Measurements from ENCODE around the gene TSFM. TPM values are rescaled to one million over a fixed set of nuclear protein-coding genes. Genes with fewer than 3 reads are reported as not detected.

Gene TSFM
- total and polyA plus RNA-seq, 9 of the 15 experiments (the other 6 are each of a cell fraction or from before 2014, with no cell fraction given), result 44.6 to 198 (median 60.2) TPM

- peak; percentile 73 for TF ChIP-seq VEZF1 (CRISPR knock-in tag; IDR thresholded peaks at IDR 0.05)
- TF ChIP-seq ZBTB9 (CRISPR knock-in tag; IDR thresholded peaks at IDR 0.05), result no peak
- no peak for TF ChIP-seq FOXP1 (CRISPR knock-in tag; IDR thresholded peaks at IDR 0.05)
- TF ChIP-seq, protein P1, sequence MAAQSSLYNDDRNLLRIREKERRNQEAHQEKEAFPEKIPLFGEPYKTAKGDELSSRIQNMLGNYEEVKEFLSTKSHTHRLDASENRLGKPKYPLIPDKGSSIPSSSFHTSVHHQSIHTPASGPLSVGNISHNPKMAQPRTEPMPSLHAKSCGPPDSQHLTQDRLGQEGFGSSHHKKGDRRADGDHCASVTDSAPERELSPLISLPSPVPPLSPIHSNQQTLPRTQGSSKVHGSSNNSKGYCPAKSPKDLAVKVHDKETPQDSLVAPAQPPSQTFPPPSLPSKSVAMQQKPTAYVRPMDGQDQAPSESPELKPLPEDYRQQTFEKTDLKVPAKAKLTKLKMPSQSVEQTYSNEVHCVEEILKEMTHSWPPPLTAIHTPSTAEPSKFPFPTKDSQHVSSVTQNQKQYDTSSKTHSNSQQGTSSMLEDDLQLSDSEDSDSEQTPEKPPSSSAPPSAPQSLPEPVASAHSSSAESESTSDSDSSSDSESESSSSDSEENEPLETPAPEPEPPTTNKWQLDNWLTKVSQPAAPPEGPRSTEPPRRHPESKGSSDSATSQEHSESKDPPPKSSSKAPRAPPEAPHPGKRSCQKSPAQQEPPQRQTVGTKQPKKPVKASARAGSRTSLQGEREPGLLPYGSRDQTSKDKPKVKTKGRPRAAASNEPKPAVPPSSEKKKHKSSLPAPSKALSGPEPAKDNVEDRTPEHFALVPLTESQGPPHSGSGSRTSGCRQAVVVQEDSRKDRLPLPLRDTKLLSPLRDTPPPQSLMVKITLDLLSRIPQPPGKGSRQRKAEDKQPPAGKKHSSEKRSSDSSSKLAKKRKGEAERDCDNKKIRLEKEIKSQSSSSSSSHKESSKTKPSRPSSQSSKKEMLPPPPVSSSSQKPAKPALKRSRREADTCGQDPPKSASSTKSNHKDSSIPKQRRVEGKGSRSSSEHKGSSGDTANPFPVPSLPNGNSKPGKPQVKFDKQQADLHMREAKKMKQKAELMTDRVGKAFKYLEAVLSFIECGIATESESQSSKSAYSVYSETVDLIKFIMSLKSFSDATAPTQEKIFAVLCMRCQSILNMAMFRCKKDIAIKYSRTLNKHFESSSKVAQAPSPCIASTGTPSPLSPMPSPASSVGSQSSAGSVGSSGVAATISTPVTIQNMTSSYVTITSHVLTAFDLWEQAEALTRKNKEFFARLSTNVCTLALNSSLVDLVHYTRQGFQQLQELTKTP (IDR thresholded peaks at IDR 0.05; ENCODE audit: low read depth in 1 of 2, partially characterized antibody in 2 of 2), result no peak
- no peak for TF ChIP-seq TCF7L2 (IDR thresholded peaks at IDR 0.05; ENCODE audit: low read depth, low read length)
- TF ChIP-seq ZNF347 (CRISPR knock-in tag; IDR thresholded peaks at IDR 0.05; ENCODE audit: low read depth), result no peak
- TF ChIP-seq DMBX1 (CRISPR knock-in tag; IDR thresholded peaks at IDR 0.05; ENCODE audit: borderline replicate concordance), result no peak
- TF ChIP-seq, protein P2, sequence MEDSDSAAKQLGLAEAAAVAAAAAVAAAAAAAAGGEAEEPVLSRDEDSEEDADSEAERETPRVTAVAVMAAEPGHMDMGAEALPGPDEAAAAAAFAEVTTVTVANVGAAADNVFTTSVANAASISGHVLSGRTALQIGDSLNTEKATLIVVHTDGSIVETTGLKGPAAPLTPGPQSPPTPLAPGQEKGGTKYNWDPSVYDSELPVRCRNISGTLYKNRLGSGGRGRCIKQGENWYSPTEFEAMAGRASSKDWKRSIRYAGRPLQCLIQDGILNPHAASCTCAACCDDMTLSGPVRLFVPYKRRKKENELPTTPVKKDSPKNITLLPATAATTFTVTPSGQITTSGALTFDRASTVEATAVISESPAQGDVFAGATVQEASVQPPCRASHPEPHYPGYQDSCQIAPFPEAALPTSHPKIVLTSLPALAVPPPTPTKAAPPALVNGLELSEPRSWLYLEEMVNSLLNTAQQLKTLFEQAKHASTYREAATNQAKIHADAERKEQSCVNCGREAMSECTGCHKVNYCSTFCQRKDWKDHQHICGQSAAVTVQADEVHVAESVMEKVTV (CRISPR knock-in tag; IDR thresholded peaks at IDR 0.05), result no peak
- TF ChIP-seq MYC (IDR thresholded peaks at IDR 0.05; ENCODE audit: low read depth, low read length), result 0 out of 2 replicates have a peak, but pooled peaks have one; percentile 20
- TF ChIP-seq MYC (CRISPR knock-in tag; IDR thresholded peaks at IDR 0.05; ENCODE audit: borderline replicate concordance, low read depth), result no peak
- TF ChIP-seq NRF1 (conservative IDR thresholded peaks at IDR 0.05 in 1 of 2, IDR thresholded peaks at IDR 0.05 in 1 of 2), result peak; percentile 13 to 20; a peak in 2 of 4 replicates
- no peak for TF ChIP-seq CHCHD3 (CRISPR knock-in tag; IDR thresholded peaks at IDR 0.05)
- TF ChIP-seq, protein P3, sequence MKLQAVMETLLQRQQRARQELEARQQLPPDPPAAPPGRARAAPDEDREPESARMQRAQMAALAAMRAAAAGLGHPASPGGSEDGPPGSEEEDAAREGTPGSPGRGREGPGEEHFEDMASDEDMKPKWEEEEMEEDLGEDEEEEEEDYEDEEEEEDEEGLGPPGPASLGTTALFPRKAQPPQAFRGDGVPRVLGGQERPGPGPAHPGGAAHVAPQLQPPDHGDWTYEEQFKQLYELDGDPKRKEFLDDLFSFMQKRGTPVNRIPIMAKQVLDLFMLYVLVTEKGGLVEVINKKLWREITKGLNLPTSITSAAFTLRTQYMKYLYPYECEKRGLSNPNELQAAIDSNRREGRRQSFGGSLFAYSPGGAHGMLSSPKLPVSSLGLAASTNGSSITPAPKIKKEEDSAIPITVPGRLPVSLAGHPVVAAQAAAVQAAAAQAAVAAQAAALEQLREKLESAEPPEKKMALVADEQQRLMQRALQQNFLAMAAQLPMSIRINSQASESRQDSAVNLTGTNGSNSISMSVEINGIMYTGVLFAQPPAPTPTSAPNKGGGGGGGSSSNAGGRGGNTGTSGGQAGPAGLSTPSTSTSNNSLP (IDR thresholded peaks at IDR 0.05; ENCODE audit: borderline replicate concordance, low read depth, low read length), result no peak
- TF ChIP-seq ILK (tag; IDR thresholded peaks at IDR 0.05; ENCODE audit: borderline replicate concordance, low read depth), result no peak
- no peak for TF ChIP-seq ZBED1 (IDR thresholded peaks at IDR 0.05)
- TF ChIP-seq ZNF431 (CRISPR knock-in tag; IDR thresholded peaks at IDR 0.05), result no peak
Measured at GRCh38 chr12:57766464-57767304, 15.9 kb upstream of the TSFM start, which contains the start of gene CYP27B1 (continued).

Measured in K562 (cell line).